ENCODE results near the gene STRIP1. TPM values are rescaled to one million over a fixed set of nuclear protein-coding genes. Genes with fewer than 3 reads are reported as not detected.

STRIP1 gene
- total and polyA plus RNA-seq, 12 donors, result 22.3 to 47.9 (median 30.2) TPM

DNA sequence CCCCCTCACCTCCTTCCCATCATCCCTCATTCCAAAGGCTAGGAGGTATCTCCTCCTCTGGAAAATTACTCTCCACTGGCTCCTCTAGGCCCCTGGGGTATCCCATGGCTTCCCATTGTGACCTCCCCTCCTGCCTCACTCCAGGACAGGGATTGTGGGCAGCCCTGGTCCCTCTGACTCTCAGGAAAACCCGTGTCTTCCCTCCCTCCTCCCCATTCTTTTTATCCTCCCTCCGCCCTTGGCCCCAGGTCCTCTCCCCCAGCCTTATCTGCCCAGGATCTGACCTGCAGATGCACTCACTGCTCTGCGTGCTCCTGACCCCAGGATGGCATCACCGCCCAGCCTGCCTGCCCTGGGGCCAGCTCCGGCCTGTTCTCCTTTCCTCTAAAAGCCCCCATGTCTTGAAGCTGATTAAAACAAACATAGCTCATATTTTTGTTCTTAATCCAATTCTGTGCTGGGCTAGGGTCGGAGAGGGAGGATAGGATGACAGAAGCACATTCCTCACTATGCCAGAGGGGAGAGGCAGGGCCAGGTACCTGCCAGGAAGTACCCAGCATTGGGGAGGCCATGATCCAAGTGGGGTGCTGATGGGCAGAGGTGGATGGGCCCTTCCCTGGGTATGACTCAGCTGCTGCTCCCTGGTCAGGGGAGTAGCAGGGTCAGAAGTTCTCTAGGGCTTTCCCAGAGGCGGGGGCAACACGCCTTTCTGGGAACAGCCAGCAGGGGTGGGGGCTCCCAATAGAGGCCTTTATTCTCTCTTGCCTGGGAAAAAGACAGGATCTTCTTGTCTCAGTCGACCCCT lies 64.0 kb downstream of the STRIP1 start:
- TF ChIP-seq POLR2A (IDR thresholded peaks at IDR 0.05), result no peak
- TF ChIP-seq, protein P1, sequence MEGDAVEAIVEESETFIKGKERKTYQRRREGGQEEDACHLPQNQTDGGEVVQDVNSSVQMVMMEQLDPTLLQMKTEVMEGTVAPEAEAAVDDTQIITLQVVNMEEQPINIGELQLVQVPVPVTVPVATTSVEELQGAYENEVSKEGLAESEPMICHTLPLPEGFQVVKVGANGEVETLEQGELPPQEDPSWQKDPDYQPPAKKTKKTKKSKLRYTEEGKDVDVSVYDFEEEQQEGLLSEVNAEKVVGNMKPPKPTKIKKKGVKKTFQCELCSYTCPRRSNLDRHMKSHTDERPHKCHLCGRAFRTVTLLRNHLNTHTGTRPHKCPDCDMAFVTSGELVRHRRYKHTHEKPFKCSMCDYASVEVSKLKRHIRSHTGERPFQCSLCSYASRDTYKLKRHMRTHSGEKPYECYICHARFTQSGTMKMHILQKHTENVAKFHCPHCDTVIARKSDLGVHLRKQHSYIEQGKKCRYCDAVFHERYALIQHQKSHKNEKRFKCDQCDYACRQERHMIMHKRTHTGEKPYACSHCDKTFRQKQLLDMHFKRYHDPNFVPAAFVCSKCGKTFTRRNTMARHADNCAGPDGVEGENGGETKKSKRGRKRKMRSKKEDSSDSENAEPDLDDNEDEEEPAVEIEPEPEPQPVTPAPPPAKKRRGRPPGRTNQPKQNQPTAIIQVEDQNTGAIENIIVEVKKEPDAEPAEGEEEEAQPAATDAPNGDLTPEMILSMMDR (IDR thresholded peaks at IDR 0.05), result no peak
- peak in 4 of 7 donors; percentile 28 to 50 (median 33) for DNase-seq
- H3K27ac ChIP-seq, result no peak overlapping the region
- peaks cover 0 to 5% of the 10 kb centered on the region in 2 donors for H3K4me1 ChIP-seq (replicated peaks in 1 of 2)
- H3K9me3 ChIP-seq (replicated peaks in 1 of 3), result no peaks in the 10 kb centered on the region
- intact Hi-C loops (cut with DNase I), result no loop called here
- WGBS, 4 donors, result 56 to 72% (median 63%) methylated on average over 7 to 9 of the region's 9 CpGs
- H3K36me3 ChIP-seq (replicated peaks in 1 of 2), result no peaks in the 10 kb centered on the region
- H3K4me3 ChIP-seq, result no peak overlapping the region
- no peaks in the 10 kb centered on the region for H3K27me3 ChIP-seq

DNA sequence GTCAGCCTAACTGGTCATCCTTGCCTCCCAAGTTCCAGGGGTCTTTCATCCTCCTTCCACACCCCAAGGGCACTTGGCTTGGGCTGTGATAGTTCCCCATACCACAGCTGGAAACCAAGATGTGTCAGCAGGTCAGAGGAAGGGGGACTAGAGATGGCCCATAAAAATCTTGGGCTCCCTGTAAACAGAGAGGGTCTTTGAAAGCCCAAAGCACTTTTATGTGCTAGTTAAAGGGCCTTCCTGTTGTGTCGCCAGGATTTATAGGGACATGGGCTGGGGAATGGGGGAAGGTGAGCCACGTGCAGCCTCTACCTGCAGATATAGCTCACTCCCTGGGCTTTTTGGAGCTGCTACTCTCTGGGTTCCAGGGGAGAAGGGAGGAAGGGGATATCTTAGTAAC lies 65.9 kb downstream of the STRIP1 start:
- H3K4me3 ChIP-seq, result no peak overlapping the region
- H3K4me1 ChIP-seq (replicated peaks in 1 of 2), result peaks cover 0 to 5% of the 10 kb centered on the region in 2 donors
- H3K36me3 ChIP-seq (replicated peaks in 1 of 2), result no peaks in the 10 kb centered on the region
- H3K9me3 ChIP-seq (replicated peaks in 1 of 3), result no peaks in the 10 kb centered on the region
- H3K27ac ChIP-seq, result no peak overlapping the region
- WGBS, 4 donors, result 87 to 94% (median 91%) methylated on average over 2 of the region's 2 CpGs
- TF ChIP-seq POLR2A (IDR thresholded peaks at IDR 0.05), result no peak
- TF ChIP-seq, protein P1 (IDR thresholded peaks at IDR 0.05), result no peak
- intact Hi-C loops (cut with DNase I), result loop anchor here in 1 of 2 donors (5.0 kb wide), 1 partner anchor 52 kb away; the partner anchor contains the start of gene SLC6A17
- no peak for DNase-seq
- no peaks in the 10 kb centered on the region for H3K27me3 ChIP-seq

DNA sequence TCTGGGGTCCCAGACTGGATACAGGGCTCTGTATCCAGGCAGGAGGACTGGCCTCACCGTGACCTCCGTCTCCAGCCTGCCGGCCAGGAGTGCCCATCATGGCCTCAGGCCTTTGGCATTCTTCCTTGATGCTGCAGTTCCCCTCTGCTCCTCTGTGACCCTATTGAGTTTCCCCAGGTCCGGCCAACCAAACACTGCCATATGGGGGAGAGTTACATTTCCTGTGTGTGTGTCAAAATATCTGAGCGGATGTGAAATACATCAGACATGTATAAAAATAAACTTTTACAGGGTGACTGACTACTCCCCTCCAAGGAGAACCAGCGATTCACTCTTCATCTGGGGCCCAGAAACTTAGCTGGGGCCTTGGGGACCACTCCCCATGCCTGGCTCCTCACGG lies 67.7 kb downstream of the STRIP1 start:
- DNase-seq, result no peak
- no peak overlapping the region for H3K27ac ChIP-seq
- H3K9me3 ChIP-seq (replicated peaks in 1 of 3), result no peaks in the 10 kb centered on the region
- TF ChIP-seq, protein P1 (IDR thresholded peaks at IDR 0.05), result no peak
- no peak for TF ChIP-seq POLR2A (IDR thresholded peaks at IDR 0.05)
- H3K4me1 ChIP-seq (replicated peaks in 1 of 2), result peaks cover 0 to 5% of the 10 kb centered on the region in 2 donors
- H3K27me3 ChIP-seq, result no peaks in the 10 kb centered on the region
- no peak overlapping the region for H3K4me3 ChIP-seq
- no peaks in the 10 kb centered on the region for H3K36me3 ChIP-seq (replicated peaks in 1 of 2)
- WGBS, 4 donors, result 69 to 72% (median 70%) methylated on average over 4 to 7 of the region's 7 CpGs
- intact Hi-C loops (cut with DNase I), result loop anchor here in 1 of 2 donors (5.0 kb wide), 1 partner anchor 50 kb away; the partner anchor contains the start of gene SLC6A17

Other genes with a start within 250 kb of the STRIP1 start
- 100 to 1,000 TPM in 6 of 9 donors, 10 to 100 TPM in 2, 1 to 10 TPM in 1; 3.8 to 295 (median 101) TPM for gene CSF1, start 123.8 kb upstream of the STRIP1 start, total RNA-seq
- 10 to 100 TPM; 23.3 to 26.5 (median 24.5) TPM for gene CSF1, start 123.8 kb upstream of the STRIP1 start, polyA plus RNA-seq
- 100 to 1,000 TPM in 5 of 9 donors, 10 to 100 TPM in 4; 60.7 to 147 (median 112) TPM for gene AHCYL1, start 49.9 kb upstream of the STRIP1 start, total RNA-seq
- gene AHCYL1, start 49.9 kb upstream of the STRIP1 start, polyA plus RNA-seq, result 100 to 1,000 TPM in 1 of 3 donors, 10 to 100 TPM in 2; 33.5 to 172 (median 37.7) TPM
- under 1 TPM in 1 of 9 donors, not detected in 8; 0.17 TPM for gene ALX3, start 36.0 kb downstream of the STRIP1 start, total RNA-seq
- gene ALX3, start 36.0 kb downstream of the STRIP1 start, polyA plus RNA-seq, result under 1 TPM in 1 of 3 donors, not detected in 2; 0.07 TPM
- gene UBL4B, start 77.8 kb downstream of the STRIP1 start, total RNA-seq, result under 1 TPM in 1 of 9 donors, not detected in 8; 0.18 TPM
- under 1 TPM in 2 of 3 donors, not detected in 1; 0.13 to 0.24 TPM for gene UBL4B, start 77.8 kb downstream of the STRIP1 start, polyA plus RNA-seq
- 1 to 10 TPM in 3 of 9 donors, under 1 TPM in 5, not detected in 1; 0.04 to 6.9 (median 0.45) TPM for gene SLC6A17, start 115.9 kb downstream of the STRIP1 start, total RNA-seq
- gene SLC6A17, start 115.9 kb downstream of the STRIP1 start, polyA plus RNA-seq, result 1 to 10 TPM; 1.4 to 6.0 (median 5.1) TPM
- gene KCNC4, start 175.7 kb downstream of the STRIP1 start, total RNA-seq, result 10 to 100 TPM in 4 of 9 donors, 1 to 10 TPM in 5; 1.1 to 14.4 (median 9.7) TPM
- 10 to 100 TPM in 1 of 3 donors, 1 to 10 TPM in 2; 4.2 to 10.5 (median 5.8) TPM for gene KCNC4, start 175.7 kb downstream of the STRIP1 start, polyA plus RNA-seq